Lower leg skin (tissue), 4 donors: ENCODE results near the gene CDH22. TPM values are rescaled to one million over a fixed set of nuclear protein-coding genes. Genes with fewer than 3 reads are reported as not detected.

ENCODE experiments used
- DNase-seq, 2 donors: peaks; one replicate each; pipeline ENCODE4 v3.0.0-alpha.2; 2019; ENCODE audit warnings: low spot score in 2 of 2
- H3K4me3 ChIP-seq: fragments of 200-600 bp; sonication (generic); 2 replicates; pipeline ENCODE4 v1.5.1; 2017; ENCODE audit warnings: mild to moderate bottlenecking, low read depth; ENCODE audit not compliant: poor library complexity, severe bottlenecking
- POLR2A ChIP-seq, 2 donors: fragments of 450-650 bp; IDR thresholded peaks; one replicate each; pipeline ENCODE4 v1.6.1; 2016 to 2017; ENCODE audit warnings: antibody characterized with exemption in 2 of 2, mild to moderate bottlenecking in 1 of 2, moderate library complexity in 1 of 2
- WGBS, 2 donors: methylation state at CpG; one replicate each; pipeline ENCODE4 v1.1.5; 2018; 5-methylcytosine and 5-hydroxymethylcytosine counted together
- intact Hi-C: fragments of 100-400 bp; cut with DNase I; formaldehyde crosslinking; loops from one replicate; pipeline ENCODE4 v1.15.0; 2023; ENCODE audit warnings: low total_unique reads
- total RNA-seq, 4 donors: library from RNA; depleted of rRNA; stranded (reverse); fragments of >200 nt; gene quantifications; one replicate each; pipeline ENCODE4 v1.1.0, GENCODE V29; 2016
- TF ChIP-seq, protein P1 (sequence below), 3 donors: fragments of 450-650 bp; IDR thresholded peaks; one replicate each; pipeline ENCODE4 v1.5.1; 2016; ENCODE audit warnings: antibody characterized with exemption in 3 of 3, mild to moderate bottlenecking in 3 of 3, moderate library complexity in 2 of 3

The CDH22 gene
- total RNA-seq, 4 donors from 2014 or later = 1.6 to 3.0 (median 2.0) TPM

DNA sequence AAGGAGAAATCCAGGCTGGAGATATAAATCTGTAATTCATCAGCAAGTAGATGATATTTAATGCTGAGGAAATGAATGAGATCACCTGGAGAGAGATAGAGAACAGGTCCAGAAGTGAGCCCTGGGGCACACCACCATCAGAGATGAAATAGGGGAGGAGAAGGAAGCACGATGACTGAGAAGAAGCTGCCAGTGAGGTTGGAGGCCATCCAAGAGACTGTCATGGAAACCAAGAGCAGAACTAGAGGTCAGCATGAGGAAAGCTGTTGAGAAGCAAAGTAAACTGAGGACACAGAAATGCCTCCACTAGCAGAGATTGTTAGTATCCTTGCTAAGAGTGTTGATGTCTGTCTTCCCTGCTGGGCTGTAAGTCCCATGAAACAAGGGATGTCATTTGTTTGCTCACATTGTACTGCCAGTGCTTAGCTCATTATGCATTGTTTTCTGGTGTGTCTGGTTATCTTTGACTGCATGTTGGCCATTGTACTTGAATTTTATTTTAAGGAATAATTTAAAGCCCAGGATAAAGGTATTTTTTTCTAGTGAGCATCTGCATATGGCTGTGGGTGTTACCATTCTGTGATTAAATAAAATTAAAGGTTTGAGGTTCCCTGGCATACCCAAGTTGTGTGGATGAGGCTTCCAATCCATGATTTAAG, 35.8 kb downstream of the CDH22 start:
- WGBS, 2 donors = 19 to 31% methylated on average over 1 of the region's 1 CpG
- H3K4me3 ChIP-seq = no peak overlapping the region
- DNase-seq = no peak
- intact Hi-C loops = no loop called here
- TF ChIP-seq, protein P1, sequence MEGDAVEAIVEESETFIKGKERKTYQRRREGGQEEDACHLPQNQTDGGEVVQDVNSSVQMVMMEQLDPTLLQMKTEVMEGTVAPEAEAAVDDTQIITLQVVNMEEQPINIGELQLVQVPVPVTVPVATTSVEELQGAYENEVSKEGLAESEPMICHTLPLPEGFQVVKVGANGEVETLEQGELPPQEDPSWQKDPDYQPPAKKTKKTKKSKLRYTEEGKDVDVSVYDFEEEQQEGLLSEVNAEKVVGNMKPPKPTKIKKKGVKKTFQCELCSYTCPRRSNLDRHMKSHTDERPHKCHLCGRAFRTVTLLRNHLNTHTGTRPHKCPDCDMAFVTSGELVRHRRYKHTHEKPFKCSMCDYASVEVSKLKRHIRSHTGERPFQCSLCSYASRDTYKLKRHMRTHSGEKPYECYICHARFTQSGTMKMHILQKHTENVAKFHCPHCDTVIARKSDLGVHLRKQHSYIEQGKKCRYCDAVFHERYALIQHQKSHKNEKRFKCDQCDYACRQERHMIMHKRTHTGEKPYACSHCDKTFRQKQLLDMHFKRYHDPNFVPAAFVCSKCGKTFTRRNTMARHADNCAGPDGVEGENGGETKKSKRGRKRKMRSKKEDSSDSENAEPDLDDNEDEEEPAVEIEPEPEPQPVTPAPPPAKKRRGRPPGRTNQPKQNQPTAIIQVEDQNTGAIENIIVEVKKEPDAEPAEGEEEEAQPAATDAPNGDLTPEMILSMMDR (IDR thresholded peaks at IDR 0.05) = no peak
- TF ChIP-seq POLR2A (IDR thresholded peaks at IDR 0.05) = no peak

DNA sequence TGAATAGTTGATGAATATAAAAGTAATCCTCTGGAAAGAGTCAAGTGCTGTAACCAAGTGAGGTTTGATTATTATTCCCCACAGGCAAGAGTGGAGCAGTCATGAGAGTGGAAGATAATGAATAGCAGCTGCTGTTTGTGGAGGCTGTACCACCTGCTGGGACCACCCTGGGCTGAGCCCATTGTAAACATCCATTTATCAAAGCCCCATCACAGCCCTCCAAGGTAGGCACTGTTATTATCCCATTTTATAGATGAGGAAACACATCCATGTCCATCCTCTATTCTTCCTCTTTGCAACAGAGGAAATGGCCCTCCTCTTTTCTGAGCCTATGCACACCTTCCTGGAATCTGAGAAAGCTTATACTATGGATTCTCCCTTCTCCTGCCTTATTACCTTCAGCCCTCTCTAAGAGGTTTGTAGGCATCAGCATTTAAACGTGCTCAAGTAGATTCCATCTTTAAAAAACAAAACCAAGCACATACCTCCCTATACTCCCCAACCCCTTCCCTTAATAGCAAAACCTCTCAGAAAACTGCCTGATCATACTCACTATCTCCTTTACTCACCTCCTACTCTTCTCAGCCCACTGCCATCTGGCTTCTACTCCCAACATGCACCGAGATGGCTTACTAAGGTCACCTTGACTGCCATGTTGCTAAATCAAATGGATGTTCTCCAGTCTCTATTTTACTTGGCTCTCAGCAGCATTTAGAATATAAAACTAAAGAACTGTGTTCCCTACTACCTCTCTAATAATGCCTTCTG, 37.1 kb downstream of the CDH22 start:
- no peak for DNase-seq
- no peak for TF ChIP-seq POLR2A (IDR thresholded peaks at IDR 0.05)
- TF ChIP-seq, protein P1 (IDR thresholded peaks at IDR 0.05) = no peak
- no peak overlapping the region for H3K4me3 ChIP-seq
- intact Hi-C loops = no loop called here
- WGBS, 2 donors = 71 to 87% methylated on average over 2 of the region's 2 CpGs

DNA sequence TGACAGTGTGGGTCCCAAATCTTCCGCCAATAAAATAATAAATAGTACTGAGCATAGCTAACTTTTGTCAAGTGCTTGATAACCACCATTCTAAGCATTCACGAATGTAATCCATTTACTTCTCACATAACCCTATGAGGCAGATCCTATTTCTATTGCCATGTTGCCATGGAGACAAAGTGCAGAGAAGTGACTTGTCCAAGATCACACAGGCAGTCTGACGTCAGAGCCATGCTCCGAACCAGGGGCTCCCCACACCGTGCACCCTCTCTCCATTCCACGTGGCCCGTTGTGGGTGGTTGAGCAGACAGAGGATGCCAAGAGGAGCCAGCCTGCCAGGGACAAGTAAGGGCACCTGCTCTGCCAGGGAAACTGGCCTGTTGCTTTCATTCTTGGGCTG, 38.9 kb downstream of the CDH22 start:
- TF ChIP-seq, protein P1 (IDR thresholded peaks at IDR 0.05) = no peak
- intact Hi-C loops = no loop called here

DNA sequence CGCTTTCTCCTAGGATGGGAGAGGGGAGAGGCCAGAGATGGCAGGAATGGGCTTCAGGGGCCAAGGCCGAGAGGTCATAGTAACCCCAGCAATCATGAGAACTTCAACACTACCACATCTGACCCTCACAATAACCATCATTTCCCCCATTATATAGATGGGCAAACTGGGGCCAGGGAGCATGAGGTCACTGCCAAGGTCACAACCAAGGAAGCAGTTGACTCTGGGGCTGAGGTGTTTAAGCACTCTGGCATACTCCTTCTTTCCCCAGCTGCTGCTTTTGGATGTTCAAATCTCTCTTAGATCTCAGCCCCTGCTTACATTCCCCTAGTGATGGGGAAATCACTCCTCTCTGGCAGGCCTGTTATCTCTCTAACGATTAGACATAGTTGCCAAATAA, 39.6 kb downstream of the CDH22 start:
- TF ChIP-seq, protein P1 (IDR thresholded peaks at IDR 0.05) = no peak
- no peak for TF ChIP-seq POLR2A (IDR thresholded peaks at IDR 0.05)
- H3K4me3 ChIP-seq = no peak overlapping the region
- intact Hi-C loops = no loop called here
- WGBS, 2 donors = 86 to 93% methylated on average over 3 of the region's 3 CpGs
- no peak for DNase-seq

More for the DNA sequence above, 38.9 kb downstream of the CDH22 start:
- no peak overlapping the region for H3K4me3 ChIP-seq
- no peak for DNase-seq
- WGBS, 2 donors = 76 to 90% methylated on average over 7 of the region's 7 CpGs

DNA sequence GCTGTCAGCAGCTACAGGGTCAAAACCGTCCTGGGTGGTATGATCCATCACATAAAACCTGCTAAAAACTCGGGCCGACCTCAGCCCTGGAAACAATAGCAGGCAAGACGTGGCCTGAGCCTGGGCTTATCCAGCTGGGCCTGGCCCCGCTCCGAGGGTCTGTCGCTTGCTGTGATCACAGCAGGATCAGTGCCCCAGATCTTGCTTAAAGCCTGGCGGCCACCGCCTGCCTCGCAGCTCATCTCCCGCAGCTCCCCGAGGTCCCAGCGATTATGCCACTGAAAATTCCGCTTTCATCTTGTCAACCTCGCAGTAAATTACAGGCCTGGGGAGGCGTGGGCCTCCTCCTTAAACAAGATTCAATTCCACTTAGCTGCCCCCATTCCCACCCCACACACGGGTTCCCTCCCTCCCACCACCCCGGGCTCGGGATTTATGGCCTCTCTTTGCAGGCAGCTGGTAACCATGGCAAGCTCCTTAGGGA, 40.1 kb downstream of the CDH22 start:
- intact Hi-C loops = no loop called here
- TF ChIP-seq, protein P1 (IDR thresholded peaks at IDR 0.05) = no peak
- TF ChIP-seq POLR2A (IDR thresholded peaks at IDR 0.05) = no peak
- no peak overlapping the region for H3K4me3 ChIP-seq
- 26 to 40% methylated on average over 17 to 18 of the region's 19 CpGs for WGBS, 2 donors
- DNase-seq = no peak
